ENCODE data around the gene ANTKMT.
"Not testable (repeated sequence)": the region's sequence is repeated elsewhere in the genome, so short reads cannot be mapped to it uniquely, and the experiment has no call there.

Gene ANTKMT

DNA sequence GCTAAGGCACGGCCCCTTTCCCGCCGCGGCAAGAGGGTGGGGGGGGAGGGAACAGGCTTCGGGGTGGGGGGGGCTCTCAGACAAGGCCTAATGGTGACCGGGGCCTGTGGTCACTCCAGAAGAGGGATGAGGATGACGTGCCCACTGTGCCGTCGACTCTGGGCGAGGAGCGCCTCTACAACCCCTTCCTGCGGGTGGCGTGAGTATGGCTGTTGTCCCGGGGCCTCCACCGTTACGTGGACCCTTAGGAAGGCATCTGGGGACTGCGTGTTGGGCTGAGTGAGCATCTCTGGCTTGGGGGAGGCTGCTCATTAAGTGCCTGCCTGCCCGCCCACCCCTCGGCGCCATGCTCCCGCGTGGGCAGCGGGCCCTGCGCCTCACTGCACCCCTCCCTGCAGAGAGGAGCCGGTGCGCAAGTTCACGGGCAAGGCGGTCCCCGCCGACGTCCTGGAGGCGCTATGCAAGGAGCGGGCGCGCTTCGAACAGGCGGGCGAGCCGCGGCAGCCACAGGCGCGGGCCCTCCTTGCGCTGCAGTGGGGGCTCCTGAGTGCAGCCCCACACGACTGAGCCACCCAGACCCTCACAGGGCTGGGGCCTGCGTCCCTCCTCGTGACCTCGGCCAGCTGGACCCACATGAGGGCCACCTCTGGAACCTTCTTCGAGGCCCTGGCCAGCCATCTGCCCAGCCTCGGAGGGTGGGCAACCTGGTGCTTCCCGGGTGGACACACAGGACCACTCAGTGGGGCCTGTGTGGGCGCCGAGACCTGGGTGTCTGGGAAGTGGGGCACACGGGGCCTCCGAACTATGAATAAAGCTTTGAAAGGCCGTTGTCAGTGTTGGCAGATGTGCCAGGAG is 8.2 kb downstream of the ANTKMT start:
- no peak for DNase-seq

DNA sequence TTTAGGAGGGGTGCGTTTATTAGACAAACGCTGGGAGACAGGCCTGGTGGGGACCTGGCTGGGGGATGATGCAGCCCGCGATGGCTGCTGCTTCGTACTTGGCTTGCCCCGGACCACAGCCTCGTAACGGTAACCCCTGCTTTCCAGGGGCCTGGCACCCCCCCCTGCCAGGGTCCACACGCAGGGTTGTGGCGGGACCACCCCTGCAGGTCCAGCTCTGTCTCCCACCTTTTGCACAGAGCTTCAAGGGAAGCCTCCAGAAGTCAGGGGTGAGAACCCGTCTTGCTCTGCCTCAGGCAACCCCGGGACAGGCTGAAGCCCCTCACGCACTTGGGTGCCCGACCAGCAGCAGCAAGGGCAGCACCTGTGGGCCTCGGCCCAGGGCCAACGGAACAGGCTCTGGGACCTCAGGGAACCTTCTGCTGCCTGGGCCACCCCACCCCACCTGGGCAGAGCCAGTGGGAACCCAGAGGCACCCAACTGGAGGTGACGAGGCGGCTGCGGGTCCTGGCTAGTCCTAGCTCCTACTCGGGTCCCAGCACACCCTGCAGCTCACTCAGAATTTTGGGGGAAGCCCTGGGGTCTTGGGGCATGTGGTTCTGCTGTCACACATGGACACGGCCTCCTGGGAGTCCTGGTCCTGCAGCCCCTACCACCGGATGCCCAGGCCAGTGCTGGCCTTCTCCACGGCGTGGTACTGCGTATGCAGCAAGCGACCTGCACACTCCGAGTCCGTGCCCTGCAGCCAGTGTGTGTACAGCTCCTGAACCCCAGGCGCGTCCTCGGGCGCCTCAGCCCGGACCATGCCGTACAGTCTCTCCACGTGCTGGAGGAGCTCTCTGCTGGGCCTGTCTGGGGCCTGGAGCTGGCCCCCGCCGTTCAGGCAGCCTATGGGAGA is 9.1 kb downstream of the ANTKMT start:
- DNase-seq = no peak

DNA sequence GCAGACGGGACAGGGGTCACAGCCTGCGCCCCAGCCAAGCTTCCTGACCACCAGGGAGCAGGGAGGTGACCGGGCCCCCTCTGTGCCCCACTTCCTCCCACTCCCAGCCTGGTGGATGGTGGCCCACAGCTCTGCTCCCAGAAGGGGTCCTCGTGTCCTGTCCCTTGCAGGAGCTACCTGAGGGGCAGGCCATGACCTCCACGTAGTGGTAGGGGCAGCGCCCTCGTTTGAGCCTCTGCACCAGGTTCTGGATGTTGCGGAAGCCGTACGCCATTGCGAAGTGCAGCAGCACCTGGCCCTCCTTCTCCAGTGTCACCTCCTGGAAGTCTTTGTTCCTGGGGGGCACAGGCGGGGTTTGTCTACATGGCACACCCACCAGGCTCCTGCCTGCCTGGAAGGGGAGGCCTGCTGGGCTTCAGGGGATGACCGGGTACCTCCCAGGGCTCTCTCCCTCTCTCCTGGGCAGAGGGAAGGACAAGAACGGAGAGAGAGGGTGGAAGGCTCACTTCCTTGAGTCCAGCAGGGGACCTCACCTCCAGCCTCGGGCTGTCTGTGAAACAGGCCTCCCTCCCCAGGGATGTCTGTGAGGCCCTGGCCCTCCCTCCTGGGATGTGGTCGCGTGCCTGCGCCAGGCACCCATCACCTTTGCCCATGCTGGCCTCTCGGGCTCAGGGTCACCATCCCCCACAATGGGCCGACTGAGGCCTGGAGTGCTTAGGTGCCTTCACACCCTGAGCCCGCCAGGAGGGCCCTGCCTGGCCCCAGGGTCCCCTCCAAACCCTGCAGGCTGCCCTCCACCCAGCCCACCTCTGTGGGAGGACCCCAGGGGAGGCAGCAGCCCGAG is 9.9 kb downstream of the ANTKMT start:
- no peak for DNase-seq

DNA sequence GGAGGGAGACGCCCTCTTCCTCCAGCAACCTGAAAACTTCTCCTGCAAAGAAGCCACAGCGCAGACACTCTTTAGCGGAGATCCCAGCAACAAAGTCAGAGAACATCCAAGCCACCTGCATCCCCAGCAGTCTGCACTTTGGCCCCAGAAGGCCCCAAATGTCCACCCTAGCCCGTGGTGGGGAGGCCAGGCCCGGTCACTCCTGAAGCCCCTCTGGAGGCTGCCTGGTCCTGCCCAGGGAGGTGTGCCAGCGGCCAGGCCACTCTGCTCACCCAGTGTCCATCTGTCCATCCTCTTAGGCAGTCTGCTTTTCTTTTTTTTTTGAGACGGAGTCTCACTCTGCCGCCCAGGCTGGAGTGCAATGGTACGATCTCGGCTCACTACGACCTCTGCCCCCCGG is 11.4 kb downstream of the ANTKMT start:
- DNase-seq = no peak

DNA sequence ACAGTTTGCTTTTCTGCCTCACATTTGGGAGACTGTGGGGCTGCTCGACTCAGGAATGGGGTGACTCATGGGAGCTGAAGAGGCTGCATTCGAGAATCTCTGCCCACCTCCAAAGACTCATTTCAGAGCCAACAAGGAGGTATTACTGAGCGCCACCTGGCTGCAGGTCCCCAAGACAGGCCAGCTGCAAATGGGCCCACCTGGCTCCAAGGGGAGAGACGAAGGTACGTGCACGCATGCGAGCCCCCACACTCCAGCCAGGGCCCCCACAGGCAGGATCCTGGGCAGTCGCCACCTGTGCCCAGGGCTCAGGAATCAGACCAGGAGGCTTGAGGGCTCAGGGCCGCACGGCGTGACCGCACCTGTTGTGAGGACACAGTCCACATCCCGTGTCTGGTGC is 12.0 kb downstream of the ANTKMT start:
- no peak for DNase-seq

DNA sequence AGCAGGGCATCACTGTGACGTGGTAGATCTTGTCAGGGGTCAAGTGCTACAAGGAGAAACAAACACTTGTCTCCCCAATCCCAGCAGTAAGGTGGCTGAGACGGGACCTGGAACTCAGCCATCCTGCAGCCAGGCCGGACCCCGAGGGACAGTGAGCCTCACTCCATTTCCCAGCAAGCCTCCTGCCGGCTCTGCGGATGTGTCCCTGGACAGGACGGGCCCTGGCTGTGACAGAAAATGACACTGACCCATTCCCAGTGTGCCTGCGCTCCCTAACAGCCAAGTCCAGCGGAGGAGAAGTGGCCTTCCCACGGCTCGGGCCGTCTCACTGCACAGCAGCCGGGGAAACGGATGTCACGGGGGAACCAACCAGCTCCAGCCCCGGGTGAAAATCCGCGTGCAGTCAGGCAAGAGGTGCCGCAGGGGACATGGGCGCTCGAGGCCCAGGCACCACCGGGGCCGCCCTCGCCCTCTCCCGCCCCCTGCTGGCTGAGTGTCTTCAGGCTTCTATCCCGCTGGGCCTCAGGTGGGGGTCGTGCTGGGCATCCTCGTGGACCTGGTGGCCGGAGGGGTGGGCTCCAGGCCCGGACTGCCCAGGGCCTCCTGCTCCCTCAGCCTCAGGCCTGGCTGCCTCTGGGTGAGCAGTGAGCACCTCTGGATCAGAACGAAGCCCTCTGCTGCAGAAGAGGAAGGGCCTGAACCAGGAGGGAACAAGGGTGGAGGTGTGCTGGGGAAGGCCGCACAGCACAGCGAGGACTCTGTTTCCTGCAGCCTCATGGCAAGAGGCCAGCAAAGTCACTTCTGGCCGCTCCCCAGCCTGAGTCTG is 12.6 kb downstream of the ANTKMT start:
- no peak for DNase-seq

DNA sequence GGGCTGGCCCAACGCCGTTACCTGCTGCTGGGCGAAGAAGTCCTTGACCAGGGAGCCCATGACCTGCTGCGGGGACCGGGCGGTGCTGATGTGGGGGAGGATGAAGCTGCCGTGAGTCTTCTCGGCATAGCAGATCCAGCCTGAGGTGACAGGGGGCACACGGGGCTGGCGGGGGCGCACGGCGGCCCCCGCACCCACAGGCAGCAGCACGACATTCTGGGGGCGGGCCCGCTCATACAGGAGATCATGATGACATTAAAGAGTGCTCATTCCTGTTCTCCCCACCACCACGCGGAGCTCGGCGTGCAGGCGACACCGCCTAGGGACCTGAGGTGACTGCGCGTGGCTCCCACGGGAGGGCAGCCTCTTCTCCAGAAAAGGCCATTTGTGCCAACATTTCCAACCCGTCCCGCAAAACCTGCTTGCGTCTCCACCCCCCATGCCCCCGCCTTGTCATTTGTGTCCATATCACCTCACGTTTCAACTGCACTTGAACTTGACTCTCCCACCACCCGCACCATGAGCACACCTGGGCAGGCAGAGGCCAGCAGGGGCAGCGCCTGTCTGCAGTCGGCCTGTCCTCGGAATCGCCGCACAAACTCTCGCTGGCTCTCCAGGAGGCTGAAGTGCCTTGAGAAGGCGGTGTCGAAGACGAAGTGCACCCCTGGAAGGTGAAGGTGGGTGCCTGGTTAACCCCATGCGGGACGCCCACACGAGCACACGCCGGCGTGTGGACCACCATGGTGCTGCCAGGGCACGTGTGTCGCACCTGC is 13.4 kb downstream of the ANTKMT start:
- DNase-seq = no peak

DNA sequence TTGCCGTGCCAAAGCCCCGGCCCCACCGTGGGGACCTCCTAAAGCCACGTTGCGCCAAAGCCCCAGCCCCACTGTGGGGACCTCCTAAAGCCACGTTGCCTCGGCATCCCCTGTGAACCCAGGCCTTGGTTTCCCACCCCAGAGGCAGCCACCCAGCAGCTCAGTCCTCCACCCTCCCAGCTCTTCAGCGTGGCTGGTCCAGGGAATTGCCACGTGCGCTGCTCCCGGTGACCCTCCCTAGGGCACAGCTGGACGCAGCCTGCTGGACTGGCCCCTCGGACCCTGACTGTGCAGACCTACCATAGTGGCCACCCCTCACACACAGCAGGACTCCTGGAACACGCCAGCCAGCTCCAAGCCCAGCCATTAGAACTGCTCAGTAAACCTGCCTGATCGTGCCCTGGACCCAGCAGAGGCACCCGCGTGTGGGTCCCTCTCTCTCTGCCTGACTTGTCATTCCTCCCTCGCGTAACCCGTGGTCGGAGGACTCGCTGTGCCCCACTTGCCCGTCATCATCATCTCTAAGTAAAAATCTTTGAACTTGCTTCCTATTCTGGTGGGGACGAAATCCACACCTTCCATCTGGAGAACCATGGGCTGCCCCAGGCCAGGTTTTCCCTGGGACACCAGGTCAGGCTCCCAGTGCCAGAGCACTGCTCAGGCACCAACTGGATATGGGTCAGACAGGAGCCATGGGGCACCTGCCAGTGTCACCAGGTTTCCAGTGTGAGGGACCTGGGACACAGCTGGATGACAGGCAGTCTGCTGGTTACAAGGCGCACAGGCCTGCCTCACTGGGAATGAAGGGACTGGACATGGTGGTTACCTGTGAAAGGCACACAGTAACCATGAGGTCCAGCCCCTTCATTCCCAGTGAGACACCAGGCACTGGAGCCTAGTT is 14.3 kb downstream of the ANTKMT start:
- no peak for DNase-seq

DNA sequence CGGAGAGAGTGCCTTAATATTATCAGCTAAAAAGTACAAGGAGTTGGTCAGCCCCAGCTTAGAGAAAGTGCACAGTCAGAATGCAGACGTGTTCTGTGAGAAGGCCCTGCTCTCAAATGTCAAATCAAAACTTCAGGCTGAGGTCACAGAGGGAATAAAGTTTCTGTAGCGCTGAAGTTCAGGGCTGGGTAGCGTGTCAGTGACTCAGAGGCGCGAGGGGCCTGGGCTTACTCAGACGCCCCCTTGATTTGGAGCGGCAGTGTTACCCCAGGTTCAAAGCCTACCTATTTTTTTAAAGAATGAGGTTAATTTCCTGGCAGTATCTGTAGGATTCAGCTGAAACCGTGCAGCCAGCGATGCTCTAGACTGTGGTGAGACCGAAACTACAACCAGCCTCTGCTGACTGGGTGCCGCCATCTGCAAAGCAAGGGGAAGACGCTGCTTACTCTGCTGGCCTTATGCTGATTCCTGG is 15.1 kb downstream of the ANTKMT start:
- DNase-seq = no peak

DNA sequence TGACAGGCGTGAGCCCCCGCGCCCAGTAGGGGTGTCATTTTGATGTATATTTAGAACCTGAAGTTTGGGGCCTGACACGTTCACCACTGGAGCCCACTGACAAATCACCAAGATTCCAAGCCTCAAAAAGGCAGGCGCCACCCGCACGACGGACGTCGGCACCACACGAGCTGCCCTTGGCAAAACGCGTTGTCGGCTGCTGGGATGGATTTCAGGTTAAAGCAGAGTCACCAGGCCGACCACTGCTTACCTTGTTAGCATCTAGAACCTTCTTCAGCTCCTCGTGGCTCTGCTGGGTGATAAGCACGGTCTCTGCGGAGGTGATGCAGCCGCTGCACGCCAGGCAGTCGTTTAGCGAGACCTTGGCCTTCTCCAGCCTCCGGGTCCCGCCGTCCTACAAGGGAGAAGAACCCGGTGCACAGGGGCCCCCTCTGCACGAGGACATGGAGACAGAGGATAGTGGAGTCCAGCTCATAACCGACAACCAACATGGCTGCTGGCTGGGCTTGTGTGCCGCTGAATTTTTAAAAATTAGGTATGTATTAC is 16.1 kb downstream of the ANTKMT start:
- no peak for DNase-seq

DNA sequence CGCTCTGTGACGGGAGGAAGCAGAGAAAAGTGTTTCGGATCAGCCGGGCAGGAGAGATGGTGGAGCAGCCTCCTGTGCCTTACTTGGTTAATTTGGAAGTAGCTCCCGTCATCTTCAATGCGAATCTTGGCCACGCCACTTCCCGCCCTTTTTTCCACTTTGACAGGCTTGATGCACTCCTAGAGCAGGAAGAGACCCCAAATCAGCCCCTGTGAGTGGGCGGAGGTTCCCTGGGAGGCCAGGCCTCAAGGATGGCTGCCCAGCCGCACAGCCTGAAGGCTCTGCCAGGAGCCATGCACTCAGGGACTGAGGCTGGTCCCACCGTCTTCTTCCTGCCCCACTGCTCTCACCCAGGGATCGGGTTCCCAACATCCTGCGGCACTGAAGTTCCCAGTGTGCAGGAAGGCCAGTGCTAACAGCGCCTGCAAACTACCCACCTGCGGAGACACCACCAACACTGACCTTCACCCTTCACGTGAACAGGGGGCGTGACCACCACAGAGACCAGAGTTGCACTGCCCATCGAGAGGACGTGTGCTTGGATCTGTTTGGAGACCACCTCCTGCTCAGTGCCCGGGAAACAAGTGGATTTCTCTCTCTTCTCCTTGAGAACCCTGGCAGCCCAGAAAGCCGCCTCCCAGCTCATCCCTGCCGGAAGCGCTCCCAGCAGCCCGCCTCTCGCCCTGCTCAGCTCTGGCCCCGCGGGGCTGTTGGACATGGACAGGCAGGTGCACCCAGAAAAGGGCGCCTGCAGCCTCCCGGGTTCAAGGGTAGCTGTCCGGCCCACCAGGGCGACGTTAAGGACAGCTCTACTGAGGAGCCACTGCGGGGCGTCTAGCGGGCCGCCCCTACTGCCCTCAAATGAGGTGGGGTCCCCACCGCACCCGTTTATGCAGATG is 18.9 kb downstream of the ANTKMT start:
- DNase-seq = no peak

DNA sequence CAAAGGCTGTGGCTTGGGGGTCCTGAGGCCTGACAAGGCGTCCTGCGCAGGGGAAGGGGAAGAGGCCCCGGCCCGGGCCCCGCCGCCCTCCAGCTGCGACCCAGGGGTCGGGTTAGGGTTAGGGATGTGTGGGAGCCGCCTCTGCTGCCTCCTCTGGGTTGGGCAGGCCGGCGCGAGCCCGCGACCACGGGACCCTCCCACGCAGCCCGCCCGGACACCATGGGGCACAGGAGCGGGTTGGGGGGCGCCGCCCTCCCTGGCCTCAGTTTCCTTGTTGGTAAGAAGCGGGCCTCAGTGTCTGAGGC is 19.5 kb downstream of the ANTKMT start:
- no peak for DNase-seq

DNA sequence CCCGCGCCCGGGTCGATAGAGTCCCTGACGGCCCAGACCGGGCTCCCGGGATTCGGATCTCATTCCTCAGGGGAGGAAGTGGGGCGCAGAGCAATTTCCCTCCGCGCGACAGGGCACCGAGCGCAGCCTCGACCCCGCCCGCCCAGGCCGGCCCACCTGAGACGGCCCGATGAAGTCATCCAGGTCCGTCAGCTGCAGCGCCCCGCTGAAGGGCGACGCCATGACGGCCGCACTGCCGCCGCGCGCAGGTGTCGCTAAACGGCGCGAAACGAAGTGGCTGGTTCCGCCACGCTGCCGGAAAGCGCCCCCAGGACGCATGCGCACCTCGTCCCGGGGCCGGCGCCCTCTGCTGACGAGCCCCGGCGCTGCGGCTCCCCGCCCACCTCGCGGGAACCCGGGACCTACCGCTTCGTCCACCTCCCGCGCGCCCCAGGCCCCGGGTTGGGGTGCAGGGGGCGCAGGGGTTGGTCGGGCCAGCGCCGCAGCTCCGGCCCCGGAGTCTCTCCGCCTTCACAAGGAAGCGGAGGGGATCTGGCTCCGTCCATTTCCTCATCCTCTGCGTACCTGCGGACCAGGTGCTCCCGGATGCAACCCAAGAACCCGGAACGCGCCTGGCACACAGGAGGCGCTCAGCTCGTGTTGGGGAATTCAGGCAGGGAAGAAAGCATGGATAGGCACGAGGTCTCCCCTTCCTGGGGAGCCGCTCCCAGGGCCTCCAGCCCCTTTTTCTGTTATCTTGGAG is 20.0 kb downstream of the ANTKMT start, which contains the start of gene CIAO3:
CIAO3 (minus strand) TSS at position 234 of the 742 bp plus-strand sequence; CDS start at position 222, 12 bp downstream.
- DNase-seq = peak; percentile 87

DNA sequence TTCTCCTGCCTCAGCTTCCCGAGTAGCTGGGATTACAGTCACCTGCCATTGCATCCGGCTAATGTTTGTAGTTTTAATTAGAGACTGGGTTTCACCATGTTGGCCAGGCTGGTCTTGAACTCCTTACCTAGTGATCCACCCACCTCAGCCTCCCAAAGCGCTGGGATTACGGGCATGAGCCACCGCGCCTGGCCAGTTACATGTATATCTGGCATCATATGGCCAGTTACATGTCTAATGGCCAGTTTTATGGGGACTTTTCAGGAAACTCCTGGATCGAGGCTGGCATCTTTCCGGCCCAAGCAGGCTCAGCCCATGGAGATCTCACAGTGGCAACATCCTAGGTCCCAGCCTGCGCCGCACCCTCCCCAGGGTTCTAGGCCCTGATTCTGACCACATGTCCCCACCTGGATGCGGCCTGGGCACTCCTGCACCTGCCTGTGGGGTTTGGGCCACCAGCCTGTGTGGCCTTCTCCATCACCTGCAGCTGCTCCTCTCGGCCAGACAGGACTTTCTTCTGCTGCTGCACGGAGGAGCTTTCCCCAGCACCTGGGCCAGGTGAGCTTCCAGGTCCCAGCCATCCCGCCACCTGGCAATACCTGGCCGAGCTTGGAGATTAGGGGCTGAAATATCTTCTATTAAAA is 21.2 kb downstream of the ANTKMT start:
- DNase-seq = no peak

DNA sequence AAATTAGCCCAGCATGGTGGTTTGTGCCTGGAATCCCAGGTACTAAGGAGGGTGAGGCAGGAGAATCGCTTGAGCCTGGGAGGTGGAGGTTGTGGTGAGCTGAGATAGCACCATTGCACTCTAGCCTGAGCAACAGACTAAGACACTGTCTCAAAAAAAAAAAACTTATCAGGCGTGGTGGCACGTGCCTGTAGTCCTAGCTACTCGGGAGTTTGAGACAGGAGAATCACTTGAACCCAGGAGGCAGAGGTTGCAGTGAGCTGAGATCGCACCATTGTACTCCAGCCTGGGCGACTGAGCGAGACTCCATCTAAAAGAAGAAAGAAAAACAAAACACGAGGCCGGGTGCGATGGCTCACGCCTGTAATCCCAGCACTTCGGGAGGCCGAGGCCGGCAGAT is 21.9 kb downstream of the ANTKMT start:
- not testable (repeated sequence) for DNase-seq

DNA sequence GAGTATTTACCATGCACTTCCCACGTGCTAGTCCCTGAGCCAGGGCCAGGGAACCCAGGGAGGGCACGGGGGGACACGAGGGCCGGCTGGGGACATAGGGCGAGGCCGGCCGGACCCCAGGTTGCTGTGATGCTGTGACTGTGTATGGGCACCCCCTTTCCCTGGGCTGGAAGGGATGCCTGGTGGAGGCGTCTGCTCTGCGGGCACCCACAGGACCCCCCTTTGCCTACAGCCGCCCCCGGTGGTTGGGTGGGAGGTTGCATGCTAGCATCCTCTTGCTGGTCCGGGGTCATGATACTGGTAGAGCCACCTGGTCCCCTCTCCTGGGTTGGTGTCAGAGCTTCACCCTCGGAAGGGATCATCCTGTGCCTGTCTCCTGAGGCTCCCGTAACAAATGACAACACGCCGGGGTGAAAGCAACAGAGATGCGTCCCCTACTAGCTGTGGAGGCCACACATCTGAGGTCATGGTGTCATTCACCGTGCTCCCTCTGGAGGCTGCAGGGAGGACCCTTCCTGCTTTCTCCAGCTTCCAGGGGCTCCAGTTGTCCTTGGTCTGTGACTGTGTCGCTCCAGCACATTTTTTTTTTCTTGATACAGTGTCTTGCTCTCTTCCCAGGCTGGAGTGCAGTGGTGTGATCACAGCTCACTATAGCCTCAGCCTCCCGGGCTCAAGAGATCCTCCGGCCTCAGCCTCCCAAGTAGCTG is 23.0 kb downstream of the ANTKMT start:
- DNase-seq = no peak

DNA sequence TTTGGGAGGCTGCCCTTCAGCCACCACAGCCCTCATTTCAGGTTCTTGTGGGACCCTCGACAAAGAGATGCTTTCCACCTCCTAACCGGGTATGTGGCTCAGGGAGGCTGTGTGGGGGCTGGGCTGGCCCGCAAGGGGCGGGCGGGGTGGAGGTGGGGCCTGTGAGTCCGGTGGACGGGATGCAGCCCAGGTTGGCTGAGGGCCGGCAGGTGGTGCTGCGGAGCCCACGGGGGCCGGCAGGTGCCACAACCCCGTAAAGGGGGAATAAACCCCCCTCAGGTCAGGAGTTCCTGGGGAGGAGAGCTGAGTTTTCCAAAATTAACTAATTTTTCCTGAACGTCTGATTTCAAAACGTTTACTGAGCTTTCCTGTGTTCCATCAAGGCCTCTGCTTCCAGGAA is 24.8 kb downstream of the ANTKMT start:
- no peak for DNase-seq
